HG02588 (cell line): ENCODE data around the gene GMPR.
"Not testable (repeated sequence)": the region's sequence is repeated elsewhere in the genome, so short reads cannot be mapped to it uniquely, and the experiment has no call there.

Experiments used
- ATAC-seq: cut with Tn5 transposase; IDR thresholded peaks from one replicate; pipeline ENCODE4 v1.9.1; 2021; ENCODE audit warnings: mild to moderate bottlenecking, moderate library complexity; ENCODE audit not compliant: unreplicated experiment

GMPR gene

DNA sequence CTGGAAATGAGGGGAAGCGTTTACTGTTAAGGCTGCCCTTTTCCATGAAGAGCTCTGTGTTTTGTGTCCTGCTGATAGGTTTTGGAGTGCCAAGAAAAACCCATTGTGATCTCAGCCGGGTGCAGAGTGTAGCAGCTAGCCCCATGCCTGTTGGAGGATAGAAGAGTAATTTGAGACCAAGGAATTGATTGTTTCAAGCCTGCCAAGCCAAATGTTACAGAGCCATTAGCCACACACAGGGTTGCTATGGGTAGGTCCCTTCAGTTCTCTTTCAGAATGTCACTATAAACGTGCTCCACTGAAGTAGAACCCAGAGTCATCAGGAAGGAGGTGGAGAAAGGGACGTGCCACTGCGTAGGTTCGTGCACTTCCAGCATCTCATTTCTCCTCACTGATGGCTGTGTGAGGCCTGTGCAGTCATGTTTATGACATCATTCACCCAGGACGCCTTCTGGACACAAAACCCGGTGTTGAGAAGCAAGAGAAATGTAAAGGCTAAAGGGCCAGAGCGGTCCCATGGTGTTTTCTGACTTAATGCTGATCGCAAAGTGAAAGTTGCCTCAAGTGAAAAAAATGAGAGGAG lies 6.6 kb downstream of the GMPR start:
- ATAC-seq, result no peak

DNA sequence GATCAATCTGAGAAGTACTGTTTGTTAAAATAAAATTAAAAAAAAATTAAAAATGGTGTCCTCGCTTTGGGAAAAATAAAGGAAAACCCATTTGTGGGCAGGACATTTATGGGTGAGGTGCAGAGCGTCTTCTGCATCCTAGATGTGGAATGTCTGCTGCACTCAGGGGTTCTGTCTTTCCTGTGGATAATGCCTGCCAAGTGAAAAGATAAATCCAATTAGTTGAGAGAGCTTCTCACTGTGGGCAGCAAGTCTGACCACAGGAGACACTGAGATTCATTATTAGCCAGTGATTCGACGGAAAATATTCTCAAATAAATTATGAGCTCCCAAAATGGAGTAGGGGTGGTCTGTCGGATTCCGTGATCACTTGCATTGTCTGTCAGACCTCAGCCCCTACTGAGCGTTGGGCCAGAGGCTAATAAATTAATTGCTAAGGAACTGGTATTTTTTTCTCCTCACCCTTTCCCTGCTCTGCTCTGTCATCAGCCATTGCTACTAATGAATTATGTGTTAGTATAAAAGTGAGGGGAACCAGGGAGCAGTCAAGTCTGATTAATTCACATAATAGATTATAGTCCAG lies 10.0 kb downstream of the GMPR start:
- no peak for ATAC-seq

DNA sequence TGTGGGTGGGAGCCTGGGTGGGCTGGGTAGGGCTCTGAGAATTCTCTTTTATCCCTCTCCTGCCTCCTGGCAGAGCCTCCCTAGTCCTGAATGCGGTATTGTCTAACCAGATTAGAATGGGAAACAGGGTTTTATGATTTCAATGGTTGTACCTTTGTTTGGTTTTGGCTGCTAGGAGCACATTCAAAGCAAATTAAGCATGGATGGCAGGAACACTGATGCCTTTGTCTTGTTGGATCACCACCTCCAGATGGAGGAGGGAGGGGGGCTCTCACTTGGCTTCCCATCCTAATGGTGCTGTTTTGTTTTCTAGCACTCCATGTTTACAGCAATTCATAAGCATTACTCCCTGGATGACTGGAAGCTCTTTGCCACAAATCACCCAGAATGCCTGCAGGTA lies 11.6 kb downstream of the GMPR start:
- no peak for ATAC-seq

DNA sequence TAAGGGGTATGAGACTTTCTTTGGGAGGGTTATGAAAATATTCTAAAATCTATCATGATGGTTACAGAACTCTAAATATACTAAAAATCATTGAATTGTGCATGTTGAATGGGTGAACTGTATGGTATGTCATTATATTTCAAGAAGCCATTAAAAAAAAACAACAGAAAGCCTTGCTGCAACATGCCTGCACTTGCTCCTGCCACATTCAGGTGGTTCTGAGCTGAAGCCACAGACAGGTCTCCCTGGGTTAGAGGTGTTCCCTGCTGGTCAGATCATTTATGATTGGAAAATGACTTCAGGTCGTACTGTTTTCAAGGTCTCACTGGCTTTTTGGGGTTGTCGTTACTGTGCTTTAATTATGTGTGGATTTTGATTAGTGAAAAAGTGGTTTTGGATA lies 13.3 kb downstream of the GMPR start:
- no peak for ATAC-seq

DNA sequence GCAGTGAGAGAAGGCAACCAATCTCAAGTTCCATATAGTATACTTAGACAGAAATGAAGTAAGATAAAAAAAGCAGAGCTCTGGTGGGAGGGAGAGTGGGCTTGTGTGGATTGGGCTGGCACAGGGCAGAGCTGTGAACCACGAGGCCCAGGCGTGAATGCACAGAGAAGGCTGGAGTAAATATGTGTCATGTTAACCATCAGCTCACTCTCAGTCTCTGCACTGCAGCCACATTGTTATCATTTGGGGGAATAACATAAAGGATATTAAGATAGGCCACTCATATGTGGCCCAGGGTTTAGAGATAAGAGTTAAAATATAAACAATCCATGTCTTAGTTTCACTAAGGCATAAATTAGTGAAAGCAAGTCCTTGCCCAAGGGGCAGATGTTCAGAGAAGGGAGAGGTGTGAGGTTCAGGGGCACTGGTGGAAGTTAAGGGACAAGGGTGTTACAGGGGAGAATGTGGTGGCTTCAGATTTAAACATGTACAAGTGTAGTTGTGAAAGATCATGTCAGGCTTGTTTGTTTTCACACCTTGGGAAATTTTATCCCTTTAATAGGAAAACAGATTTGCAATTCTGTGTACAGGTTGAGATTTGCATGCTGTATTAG lies 14.4 kb downstream of the GMPR start:
- ATAC-seq, result no peak

DNA sequence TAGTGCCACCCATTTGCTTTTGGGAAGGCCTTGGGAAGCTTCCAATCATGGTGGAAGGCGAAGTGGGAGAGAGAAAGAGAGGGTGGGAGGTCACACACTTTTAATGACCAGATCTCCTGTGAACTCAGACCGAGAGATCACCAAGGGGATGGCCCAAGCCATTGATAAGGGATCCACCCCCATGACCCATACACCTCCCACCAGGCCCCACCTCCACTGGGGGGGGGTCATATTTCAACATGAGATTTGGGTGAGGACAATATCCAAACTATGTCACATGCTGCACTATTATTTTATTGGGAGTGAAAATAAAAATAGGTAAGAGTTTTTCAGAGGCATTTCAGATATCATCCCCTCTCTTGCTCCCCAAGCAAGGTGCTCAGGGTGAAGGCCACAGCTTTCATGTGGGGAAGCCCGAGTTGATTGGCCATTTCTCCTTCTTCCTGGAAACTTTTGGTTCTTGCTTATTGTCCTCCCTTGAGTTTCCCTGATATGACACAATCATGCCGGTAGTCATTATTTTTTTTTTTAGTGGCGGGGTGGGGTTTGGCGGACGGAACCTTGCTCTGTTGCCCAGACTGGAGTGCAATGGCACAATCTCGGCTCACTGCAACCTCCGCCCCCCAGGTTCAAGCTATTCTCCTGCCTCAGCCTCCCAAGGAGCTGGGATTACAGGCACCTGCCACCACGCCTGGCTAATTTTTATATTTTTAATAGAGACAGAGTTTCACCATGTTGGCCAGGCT lies 15.2 kb downstream of the GMPR start:
- no peak for ATAC-seq

DNA sequence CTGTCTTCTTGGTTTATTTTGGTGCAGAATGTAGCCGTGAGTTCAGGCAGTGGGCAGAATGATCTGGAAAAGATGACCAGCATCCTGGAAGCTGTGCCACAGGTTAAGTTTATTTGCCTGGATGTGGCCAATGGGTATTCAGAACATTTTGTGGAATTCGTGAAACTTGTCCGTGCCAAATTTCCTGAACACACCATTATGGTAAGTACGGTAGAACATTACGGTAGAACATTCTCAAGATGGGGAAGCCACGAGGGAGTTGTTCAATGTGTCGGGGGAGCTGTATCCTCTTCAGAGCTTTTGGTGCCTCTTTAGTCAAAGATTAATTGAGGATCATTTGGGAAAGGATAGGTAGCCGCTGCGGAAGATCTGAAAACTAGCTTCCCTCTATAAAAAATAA lies 16.1 kb downstream of the GMPR start:
- ATAC-seq, result no peak

DNA sequence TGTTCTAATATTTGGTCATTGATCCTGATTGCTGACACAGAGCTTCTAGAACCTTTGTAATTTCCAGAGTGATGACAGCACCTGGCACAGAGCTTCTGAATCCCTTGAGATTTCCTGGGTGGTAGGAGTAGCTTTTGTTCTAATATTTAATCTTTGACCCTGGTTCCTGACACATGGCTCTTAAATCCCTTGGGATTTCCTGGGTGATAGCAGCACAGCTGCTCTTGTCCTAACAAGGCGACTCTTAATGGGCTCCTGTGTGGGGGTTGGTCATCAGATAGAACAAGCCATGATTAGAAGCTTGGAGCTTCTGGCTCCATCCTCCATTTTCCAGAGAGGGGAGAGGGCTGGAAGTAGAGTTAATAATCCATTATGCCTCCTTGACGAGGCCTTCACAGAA lies 18.4 kb downstream of the GMPR start:
- no peak for ATAC-seq

DNA sequence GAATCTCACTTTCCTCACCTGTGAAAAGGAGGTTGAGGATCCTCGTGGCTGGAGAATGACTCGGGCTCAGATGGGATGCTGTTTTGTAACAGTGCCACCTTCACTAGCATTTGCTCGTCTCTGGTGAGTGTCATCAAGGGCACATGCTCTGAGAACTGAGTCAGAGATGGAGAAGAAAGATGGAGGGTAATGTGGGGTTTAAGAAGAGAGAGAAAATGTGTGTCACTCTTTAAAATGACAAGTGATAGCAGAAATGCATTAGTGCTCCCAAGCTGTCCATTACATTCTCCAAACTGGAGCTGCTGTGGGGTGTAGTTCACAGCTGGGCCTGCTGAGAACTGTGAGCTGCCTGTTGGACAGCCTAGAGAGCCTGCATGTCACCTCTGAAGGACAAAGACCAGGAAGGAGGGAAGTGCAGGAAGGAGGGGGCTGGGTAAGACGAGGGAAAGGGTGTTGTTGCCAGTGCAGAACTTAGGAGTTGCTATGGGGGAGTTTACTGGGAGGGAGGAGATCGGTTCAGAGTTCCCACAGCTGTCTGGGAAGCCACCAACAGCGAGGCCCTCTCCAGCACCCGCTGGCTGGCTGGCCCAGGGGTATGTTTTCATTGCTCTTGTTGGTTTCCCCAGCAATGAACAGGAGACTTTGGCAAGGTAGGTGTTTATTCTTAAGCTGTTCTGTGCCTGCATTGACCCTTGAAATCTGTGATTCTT lies 19.8 kb downstream of the GMPR start:
- ATAC-seq, result no peak

DNA sequence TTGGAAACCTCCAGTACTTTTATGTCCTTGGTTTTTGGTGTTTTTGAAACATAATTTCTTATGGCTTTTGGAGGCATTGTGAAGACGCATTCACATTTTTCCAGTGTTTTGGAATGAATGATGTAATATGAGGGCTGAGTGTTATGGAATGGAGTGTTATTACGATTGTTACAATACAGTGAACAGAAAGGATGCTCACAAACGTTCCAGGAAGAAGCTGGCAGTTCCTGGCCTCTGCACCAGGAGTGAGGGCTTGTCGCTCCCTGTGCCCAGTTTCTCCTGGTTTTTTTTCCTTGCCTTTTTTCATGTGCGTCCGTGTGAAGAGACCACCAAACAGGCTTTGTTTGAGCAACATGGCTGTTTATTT lies 20.3 kb downstream of the GMPR start:
- ATAC-seq, result no peak

DNA sequence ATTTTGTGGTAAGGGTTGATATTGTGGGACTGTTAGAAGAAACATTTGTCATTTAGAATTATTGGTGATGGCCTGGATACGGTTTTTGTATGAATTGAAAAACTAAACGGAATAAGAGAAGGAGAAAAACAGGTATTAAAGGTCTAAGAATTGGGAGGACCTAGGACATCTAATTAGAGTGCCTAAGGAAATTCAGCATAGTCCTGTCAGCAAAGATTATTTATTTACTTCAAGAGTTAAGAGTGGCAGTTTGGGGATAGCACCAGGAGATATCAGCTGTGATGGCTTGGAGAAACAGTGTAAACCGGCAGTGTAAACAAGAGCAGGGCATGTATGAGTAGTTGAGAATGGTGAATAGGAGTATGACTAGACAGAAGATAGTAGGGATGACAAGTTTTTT lies 21.2 kb downstream of the GMPR start:
- ATAC-seq, result not testable (repeated sequence)

DNA sequence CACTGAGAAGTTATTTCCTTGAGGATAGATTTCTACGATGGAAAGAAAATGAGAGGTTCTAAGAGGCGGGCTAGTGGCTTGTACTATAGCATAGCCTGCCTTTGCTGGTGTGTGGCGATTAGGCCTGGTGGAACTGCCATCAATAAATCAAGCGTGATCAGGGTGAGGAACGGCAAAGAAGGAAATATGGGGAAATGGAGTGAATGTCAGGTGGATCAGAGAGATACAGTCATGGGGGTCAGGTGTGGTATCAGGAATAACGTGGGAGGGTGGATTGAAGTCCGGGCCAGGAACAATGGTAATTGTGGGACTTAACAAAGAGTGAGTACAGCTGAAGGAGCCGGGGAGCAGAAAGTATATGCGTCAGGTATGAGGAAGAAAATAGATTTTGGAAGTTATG lies 22.2 kb downstream of the GMPR start:
- not testable (repeated sequence) for ATAC-seq

DNA sequence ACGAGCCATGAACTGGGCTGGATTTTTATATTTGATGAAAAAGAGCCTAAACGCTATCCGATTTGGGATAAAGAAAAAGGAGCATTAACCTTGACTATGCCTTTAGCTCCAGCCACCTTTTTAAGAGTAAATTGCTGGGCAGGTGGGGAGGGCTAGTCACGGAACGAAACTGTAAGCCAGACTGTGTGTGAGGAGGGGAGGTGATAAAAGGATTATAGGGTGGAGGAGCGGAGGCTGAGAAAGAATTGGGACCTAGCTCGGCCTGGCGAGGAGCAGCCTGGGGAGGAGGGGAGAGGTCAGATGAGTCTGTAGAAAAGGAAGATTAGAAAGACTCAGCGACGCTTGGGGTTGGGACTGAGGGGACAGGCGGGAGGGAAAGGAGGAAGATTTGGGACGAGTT lies 24.4 kb downstream of the GMPR start:
- not testable (repeated sequence) for ATAC-seq

DNA sequence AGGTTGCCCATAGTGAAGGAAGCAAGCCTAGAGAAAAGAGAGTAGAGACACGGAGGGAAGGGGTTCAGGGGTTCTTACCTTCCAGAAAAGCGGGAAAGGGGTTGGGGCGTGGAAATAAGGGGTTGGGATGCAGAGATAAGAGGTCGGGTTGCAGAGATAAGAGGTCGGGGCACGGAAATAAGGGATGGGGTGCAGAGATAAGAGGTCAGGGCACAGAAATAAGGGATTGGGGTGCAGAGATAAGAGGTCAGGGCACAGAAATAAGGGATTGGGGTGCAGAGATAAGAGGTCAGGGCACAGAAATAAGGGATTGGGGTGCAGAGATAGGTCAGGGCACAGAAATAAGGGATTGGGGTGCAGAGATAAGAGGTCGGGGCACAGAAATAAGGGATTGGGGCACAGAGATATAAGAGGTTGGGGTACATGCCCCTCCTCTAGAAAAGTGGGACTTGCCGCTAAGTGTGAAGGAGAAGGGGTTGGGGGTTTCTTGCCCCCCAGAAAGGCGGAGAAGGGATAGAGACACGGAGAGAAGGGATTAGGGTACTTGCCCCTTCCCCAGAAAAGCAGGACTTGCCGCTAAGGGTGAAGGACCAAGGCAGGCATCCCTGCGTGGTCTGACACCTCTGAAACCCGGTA lies 25.2 kb downstream of the GMPR start:
- ATAC-seq, result not testable (repeated sequence)

DNA sequence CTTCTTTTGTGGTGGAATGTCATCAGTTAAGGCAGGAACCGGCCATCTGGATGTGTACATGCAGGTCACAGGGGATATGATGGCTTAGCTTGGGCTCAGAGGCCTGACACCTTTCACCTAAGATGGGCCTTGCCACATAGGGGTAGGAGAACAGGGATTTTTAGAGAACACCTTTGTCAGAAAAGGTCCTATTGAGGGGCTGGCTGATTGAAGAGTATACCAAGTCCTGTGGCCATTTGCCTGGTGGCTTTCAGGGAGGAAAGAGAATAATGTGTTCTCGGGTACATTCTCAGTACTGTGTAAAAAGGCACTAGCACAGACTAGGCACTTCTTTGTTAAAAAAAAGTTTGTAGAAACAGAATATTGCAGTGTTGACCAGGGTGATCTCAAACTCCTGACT lies 26.4 kb downstream of the GMPR start:
- ATAC-seq, result no peak

DNA sequence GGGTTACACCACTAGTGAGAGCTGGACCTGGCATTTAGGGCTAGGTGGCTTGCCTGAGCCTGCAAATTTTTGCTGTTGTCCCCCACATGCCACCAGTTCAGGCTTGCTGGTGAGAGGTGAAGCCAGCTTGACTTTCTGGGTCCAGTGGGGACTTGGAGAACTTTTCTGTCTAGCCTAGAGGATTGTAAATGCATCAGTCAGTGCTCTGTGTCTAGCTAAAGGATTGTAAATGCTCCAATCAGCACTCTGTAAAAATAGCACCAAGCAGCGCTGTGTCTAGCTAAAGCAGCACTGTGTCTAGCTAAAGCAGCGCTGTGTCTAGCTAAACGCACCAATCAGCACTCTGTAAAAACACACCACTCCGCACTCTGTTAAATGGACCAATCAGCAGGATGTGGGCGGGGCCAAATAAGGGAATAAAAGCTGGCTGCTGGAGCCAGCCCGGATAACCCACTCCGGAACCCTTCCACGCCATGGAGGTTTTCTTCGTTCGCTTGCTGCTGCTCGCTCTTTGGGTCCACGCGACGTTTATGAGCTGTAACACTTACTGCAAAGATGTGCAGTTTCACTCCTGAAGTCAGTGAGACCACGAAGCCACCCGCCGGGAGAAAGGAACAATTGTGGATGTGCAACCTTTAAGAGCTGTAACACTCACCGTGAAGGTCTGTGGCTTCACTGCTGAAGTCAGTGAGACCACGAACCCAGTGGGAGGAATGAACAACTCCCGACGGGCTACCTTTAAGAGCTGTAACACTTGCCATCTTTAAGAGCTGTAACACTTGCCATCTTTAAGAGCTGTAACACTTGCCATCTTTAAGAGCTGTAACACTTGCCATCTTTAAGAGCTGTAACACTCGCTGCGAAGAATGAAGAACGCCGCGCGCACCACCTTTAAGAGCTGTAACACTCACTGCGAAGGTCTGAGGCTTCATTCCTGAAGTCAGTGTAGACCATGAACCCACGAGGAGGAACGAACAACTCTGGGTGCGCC lies 27.3 kb downstream of the GMPR start:
- no peak for ATAC-seq

DNA sequence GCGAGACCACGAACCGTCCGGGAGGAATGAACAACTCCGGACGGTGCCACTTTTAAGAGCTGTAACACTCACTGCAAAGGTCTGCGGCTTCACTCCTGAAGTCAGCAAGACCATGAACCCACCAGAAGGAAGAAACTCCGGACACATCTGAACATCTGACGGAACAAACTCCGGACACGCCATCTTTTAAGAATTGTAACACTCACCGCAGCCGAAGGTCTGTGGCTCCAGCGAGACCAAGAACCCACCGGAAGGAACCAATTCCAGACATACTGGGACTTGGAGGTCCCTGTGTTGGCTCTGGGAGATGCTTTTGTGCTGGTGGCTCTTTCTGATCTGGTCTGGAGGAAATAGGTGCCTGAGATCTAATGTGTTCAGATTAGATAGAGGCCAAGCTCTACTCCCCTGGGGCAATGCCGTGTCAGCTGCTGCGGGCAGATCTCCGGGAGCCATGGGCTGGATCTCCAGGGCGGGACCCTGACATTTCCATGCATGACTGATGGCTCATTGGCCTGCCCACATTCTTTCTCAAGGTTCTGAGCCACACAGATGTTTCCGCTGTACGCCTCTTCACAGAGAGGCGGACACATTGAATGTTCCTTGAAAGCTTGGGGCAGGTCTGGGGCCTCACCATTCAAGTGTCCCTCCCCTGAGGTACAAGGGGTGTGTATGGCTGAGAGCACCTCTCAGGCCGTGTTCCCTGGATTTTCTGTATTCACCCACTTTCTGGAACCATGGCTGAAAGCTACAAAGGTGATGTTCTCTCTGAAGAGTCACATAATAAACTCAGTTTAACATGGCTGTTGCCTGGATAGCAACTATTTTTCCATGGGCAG lies 29.3 kb downstream of the GMPR start:
- no peak for ATAC-seq

DNA sequence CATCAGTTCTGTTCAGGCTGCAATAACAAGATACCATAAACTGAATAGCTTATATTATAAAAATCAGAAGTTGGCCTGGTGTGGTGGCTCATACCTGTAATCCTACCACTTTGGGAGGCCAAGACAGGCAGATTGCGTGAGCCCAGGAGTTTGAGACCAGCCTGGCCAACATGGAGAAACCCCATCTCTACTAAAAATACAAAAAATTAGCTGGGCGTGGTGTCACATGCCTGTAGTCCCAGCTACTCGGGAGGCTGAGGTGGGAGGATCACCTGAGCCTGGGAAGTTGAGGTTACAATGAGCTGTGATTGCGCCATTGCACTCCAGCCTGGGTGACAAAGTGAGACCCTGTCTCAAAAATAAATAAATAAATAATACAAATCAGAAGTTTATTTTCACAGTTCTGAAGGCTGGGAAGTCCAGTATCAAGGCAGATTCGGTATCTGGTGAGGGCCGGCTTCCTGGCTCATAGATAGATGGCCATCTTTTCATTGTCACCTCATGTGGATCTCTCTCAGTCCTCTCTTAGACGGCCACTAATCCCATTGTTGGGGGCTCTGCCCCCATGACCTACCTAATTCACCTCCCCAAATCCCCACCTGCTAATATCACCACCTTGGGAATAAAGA lies 31.2 kb downstream of the GMPR start:
- not testable (repeated sequence) for ATAC-seq
